Measurements from ENCODE around the gene NCLN. TPM values are rescaled to one million over a fixed set of nuclear protein-coding genes. Genes with fewer than 3 reads are reported as not detected.
"Not testable (repeated sequence)": the region's sequence is repeated elsewhere in the genome, so short reads cannot be mapped to it uniquely, and the experiment has no call there.

NCLN gene
- total RNA-seq, 4 donors from 2014 or later = 27.3 to 59.6 (median 40.8) TPM

GRCh38 chr19:3189702-3190469 lies 4.2 kb downstream of the NCLN start:
- peaks cover 17 to 45% (median 18%) of the 10 kb centered on the region in 3 donors for H3K4me1 ChIP-seq
- no peaks in the 10 kb centered on the region for H3K9me3 ChIP-seq
- H3K36me3 ChIP-seq = peaks cover 0 to 34% (median 0%) of the 10 kb centered on the region in 3 donors
- H3K27me3 ChIP-seq = no peaks in the 10 kb centered on the region
- H3K4me3 ChIP-seq = no peak overlapping the region
- intact Hi-C loops (cut with DNase I) = no loop called here
- H3K27ac ChIP-seq = no peak overlapping the region
- WGBS, 2 donors = 58 to 80% methylated on average over 4 to 6 of the region's 28 CpGs
- no peak for TF ChIP-seq CTCF (IDR thresholded peaks at IDR 0.05)
- no peak for TF ChIP-seq POLR2A (IDR thresholded peaks at IDR 0.05)
- DNase-seq = no peak

GRCh38 chr19:3190470-3190770 lies 4.7 kb downstream of the NCLN start:
- WGBS, 2 donors = 80% methylated on average over 4 of the region's 18 CpGs; no CpG with 5 or more reads in 1 of the 2 donors
- no peak overlapping the region for H3K27ac ChIP-seq

GRCh38 chr19:3190921-3191805 lies 5.4 kb downstream of the NCLN start:
- peaks cover 0 to 47% (median 2%) of the 10 kb centered on the region in 3 donors for H3K36me3 ChIP-seq
- peaks cover 16 to 40% (median 17%) of the 10 kb centered on the region in 3 donors for H3K4me1 ChIP-seq
- no peak for TF ChIP-seq POLR2A (IDR thresholded peaks at IDR 0.05)
- TF ChIP-seq CTCF (IDR thresholded peaks at IDR 0.05) = no peak
- intact Hi-C loops (cut with DNase I) = no loop called here
- DNase-seq = no peak
- H3K27me3 ChIP-seq = no peaks in the 10 kb centered on the region
- 82 to 88% methylated on average over 18 to 19 of the region's 46 CpGs for WGBS, 2 donors
- H3K9me3 ChIP-seq = no peaks in the 10 kb centered on the region
- no peak overlapping the region for H3K4me3 ChIP-seq
- H3K27ac ChIP-seq = no peak overlapping the region

More at GRCh38 chr19:3190470-3190770, 4.7 kb downstream of the NCLN start:
- Histone ChIP-seq H3K4me3 (no peak overlapping the region), H3K4me1 (peaks cover 17 to 42% (median 17%) of the 10 kb centered on the region in 3 donors), H3K9me3 (no peaks in the 10 kb centered on the region), H3K36me3 (peaks cover 0 to 39% (median 0%) of the 10 kb centered on the region in 3 donors), H3K27me3 (no peaks in the 10 kb centered on the region)
- DNase-seq = no peak
- intact Hi-C loops (cut with DNase I) = no loop called here
- no peak for TF ChIP-seq CTCF (IDR thresholded peaks at IDR 0.05)
- TF ChIP-seq POLR2A (IDR thresholded peaks at IDR 0.05) = no peak

- H3K9me3 ChIP-seq; H3K27me3 ChIP-seq; H3K27ac ChIP-seq; H3K4me3 ChIP-seq; intact Hi-C loops (cut with DNase I); DNase-seq: not testable (repeated sequence)
- peaks cover 0 to 53% (median 6%) of the 10 kb centered on the region in 3 donors for H3K36me3 ChIP-seq
- 100% methylated on average over 3 to 5 of the region's 12 CpGs for WGBS, 2 donors
- peaks cover 10 to 34% (median 12%) of the 10 kb centered on the region in 3 donors for H3K4me1 ChIP-seq
Observed at GRCh38 chr19:3191806-3192104, 6.0 kb downstream of the NCLN start.

GRCh38 chr19:3192228-3192635 lies 6.5 kb downstream of the NCLN start:
- TF ChIP-seq POLR2A (IDR thresholded peaks at IDR 0.05) (no peak), CTCF (IDR thresholded peaks at IDR 0.05) (no peak)
- H3K9me3 ChIP-seq = no peaks in the 10 kb centered on the region
- H3K27me3 ChIP-seq = no peaks in the 10 kb centered on the region
- peaks cover 6 to 29% (median 8%) of the 10 kb centered on the region in 3 donors for H3K4me1 ChIP-seq
- DNase-seq = no peak
- WGBS, 2 donors = 83 to 92% methylated on average over 5 to 10 of the region's 32 CpGs
- peaks cover 0 to 58% (median 6%) of the 10 kb centered on the region in 3 donors for H3K36me3 ChIP-seq
- H3K4me3 ChIP-seq = no peak overlapping the region
- intact Hi-C loops (cut with DNase I) = no loop called here
- H3K27ac ChIP-seq = no peak overlapping the region
